Measurements from ENCODE around the gene MCHR1. TPM values are rescaled to one million over a fixed set of nuclear protein-coding genes. Genes with fewer than 3 reads are reported as not detected.

Gene MCHR1
- total RNA-seq (2022; extraction: Qiagen RNA extraction; ENCODE audit: low read depth) = not detected in 5 replicates

GRCh38 chr22:40679249-40679963 lies at the start of gene MCHR1:
TSS of gene MCHR1 (plus strand) at chr22:40679484. CDS start at chr22:40679653, 169 bp downstream.

GRCh38 chr22:40636380-40637182 lies 42.7 kb upstream of the MCHR1 start, which contains the start of gene MRTFA:
TSS of gene MRTFA (minus strand) at chr22:40636719.

Other genes starting within 250 kb of the MCHR1 start
- 32.1 to 61.6 TPM (median 49.9 TPM) in 5 replicates for gene MRTFA, start 42.8 kb upstream of the MCHR1 start, total RNA-seq (2022; extraction: Qiagen RNA extraction; ENCODE audit: low read depth)
- 19.2 to 25.1 TPM (median 20.8 TPM) in 5 replicates for gene SLC25A17, start 139.9 kb downstream of the MCHR1 start, total RNA-seq (2022; extraction: Qiagen RNA extraction; ENCODE audit: low read depth)
- gene ST13, start 177.2 kb downstream of the MCHR1 start, total RNA-seq (2022; extraction: Qiagen RNA extraction; ENCODE audit: low read depth) = 152 to 216 TPM (median 168 TPM) in 5 replicates
- 5.7 to 9.9 TPM (median 9.4 TPM) in 5 replicates for gene XPNPEP3, start 177.7 kb downstream of the MCHR1 start, total RNA-seq (2022; extraction: Qiagen RNA extraction; ENCODE audit: low read depth)
- not detected in 5 replicates for gene DNAJB7, start 182.6 kb downstream of the MCHR1 start, total RNA-seq (2022; extraction: Qiagen RNA extraction; ENCODE audit: low read depth)